Prostate gland (tissue), 2 donors: Measurements from ENCODE around the gene MRPS9.

Source experiments
- POLR2A ChIP-seq: fragments of 450-650 bp; IDR thresholded peaks from one replicate; pipeline ENCODE4 v1.6.1; 2016; ENCODE audit warnings: antibody characterized with exemption, mild to moderate bottlenecking
- POLR2AphosphoS5 ChIP-seq: sonication (generic); formaldehyde crosslinking; IDR thresholded peaks from one replicate; pipeline ENCODE4 v1.6.1; 2017; ENCODE audit warnings: antibody characterized with exemption
- TF ChIP-seq, protein P1 (sequence below), 4 experiments: fragments of 200-600 bp in 2 of 4; fragments of 450-650 bp in 2 of 4; sonication (generic) in 2 of 4; IDR thresholded peaks; 1 replicate in 3 of 4; 2 replicates in 1 of 4; pipeline ENCODE4 v1.5.1; 2016 to 2019; ENCODE audit warnings: antibody characterized with exemption in 4 of 4, mild to moderate bottlenecking in 2 of 4, moderate library complexity in 2 of 4

DNA sequence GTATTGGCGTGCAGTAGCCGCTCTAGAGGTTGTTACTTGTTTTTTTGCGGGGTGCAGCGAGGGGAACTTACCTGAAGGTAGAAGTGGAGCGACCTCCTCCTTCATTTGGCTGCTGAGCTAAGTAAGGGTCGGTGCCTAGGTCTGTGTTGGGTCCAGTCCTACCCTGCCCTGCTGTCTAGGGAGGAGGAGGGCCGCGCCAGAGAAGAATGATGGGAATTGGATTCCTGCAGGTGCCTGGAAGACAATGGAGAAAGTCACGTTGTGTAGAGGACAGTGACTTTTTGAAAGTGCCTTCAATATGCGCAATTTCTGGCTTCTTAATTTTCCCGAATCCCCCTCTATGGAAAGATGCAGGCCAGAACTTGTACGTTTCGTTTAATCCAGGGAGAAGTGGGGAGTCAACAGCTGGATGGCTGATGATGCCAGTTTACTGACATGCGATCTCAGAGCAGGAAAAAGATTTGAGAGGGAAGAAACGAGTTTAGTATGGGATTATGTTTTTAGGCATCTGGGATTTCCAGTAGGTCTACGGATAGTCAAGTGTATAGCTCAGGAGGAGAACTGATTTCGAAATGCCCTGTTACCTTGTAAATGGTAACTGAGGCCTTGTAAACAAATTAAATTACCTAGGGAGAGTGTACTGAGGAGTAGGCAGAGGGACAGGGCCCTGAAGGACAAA is 653 bp downstream of the MRPS9 start:
- TF ChIP-seq, protein P1, sequence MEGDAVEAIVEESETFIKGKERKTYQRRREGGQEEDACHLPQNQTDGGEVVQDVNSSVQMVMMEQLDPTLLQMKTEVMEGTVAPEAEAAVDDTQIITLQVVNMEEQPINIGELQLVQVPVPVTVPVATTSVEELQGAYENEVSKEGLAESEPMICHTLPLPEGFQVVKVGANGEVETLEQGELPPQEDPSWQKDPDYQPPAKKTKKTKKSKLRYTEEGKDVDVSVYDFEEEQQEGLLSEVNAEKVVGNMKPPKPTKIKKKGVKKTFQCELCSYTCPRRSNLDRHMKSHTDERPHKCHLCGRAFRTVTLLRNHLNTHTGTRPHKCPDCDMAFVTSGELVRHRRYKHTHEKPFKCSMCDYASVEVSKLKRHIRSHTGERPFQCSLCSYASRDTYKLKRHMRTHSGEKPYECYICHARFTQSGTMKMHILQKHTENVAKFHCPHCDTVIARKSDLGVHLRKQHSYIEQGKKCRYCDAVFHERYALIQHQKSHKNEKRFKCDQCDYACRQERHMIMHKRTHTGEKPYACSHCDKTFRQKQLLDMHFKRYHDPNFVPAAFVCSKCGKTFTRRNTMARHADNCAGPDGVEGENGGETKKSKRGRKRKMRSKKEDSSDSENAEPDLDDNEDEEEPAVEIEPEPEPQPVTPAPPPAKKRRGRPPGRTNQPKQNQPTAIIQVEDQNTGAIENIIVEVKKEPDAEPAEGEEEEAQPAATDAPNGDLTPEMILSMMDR (IDR thresholded peaks at IDR 0.05), result no peak
- TF ChIP-seq POLR2A (no peak), POLR2AphosphoS5 (no peak)
